ENCODE measurements around the gene DCAF15. TPM values are rescaled to one million over a fixed set of nuclear protein-coding genes. Genes with fewer than 3 reads are reported as not detected.

Gene DCAF15
- total and polyA plus RNA-seq, 2 donors (not counting 3 experiments of a cell fraction or from before 2014, with no cell fraction given) = 41.9 to 42.4 TPM

GRCh38 chr19:13961826-13962698 lies 9.8 kb downstream of the DCAF15 start:
- no TSS peak for BruUV-seq (replicated peaks)
- CTCF ChIA-PET = interaction anchor here (1.2 to 2.4 kb wide), 4 partner anchors 9 to 110 kb away, joined by 3 to 13 read pairs (median 6); partner anchors contain the start of genes IL27RA and MISP3

More at GRCh38 chr19:13961826-13962698, 9.8 kb downstream of the DCAF15 start:
- no peaks in the 10 kb centered on the region for H3K79me2 ChIP-seq (ENCODE audit: control insufficient read depth, insufficient read depth, low read length)
- dilution Hi-C loops (cut with MboI; ENCODE audit: extremely low pct_ligation_motif_present, low sequenced_read_pairs) = no loop called here
- H3K4me2 ChIP-seq (ENCODE audit: insufficient read depth, low read length) = no peak overlapping the region
- no peak overlapping the region for H3K9ac ChIP-seq (replicated peaks; ENCODE audit: extremely low read depth, insufficient read depth, low read length)
- H2AFZ ChIP-seq (ENCODE audit: low read depth, low read length) = no peak overlapping the region
- no peak overlapping the region for H3K27ac ChIP-seq (ENCODE audit: insufficient read depth, low read depth, low read length)
- peaks cover 11 to 31% of the 10 kb centered on the region in 2 experiments for H3K36me3 ChIP-seq (ENCODE audit: control insufficient read depth in 2 of 2, extremely low read depth in 1 of 2, insufficient read depth in 2 of 2, low read length in 2 of 2)
- no peaks in the 10 kb centered on the region for H3K4me1 ChIP-seq (ENCODE audit: control insufficient read depth, extremely low read depth, insufficient read depth, low read length)
- intact Hi-C loops (cut with micrococcal nuclease) = no loop called here
- no peaks in the 10 kb centered on the region for H4K20me1 ChIP-seq (replicated peaks; ENCODE audit: control insufficient read depth, extremely low read depth, insufficient read depth, low read length)
- DNase-seq (ENCODE audit: low read depth, low spot score) (no peak), FAIRE-seq (no peak)
- no peaks in the 10 kb centered on the region for H3K9me3 ChIP-seq (replicated peaks; ENCODE audit: control insufficient read depth, insufficient read depth, low read length)
- no peaks in the 10 kb centered on the region for H3K27me3 ChIP-seq (ENCODE audit: control insufficient read depth in 2 of 2, insufficient read depth in 2 of 2, low read length in 2 of 2)
- TF ChIP-seq MYC (IDR thresholded peaks at IDR 0.05; ENCODE audit: low read depth, low read length) = no peak
- TF ChIP-seq POLR2A (IDR thresholded peaks at IDR 0.05; ENCODE audit: low read depth, low read length) = no peak
- no peak for TF ChIP-seq GATA2 (IDR thresholded peaks at IDR 0.05; ENCODE audit: insufficient read depth, insufficient read length, low read depth, low read length)
- no peak for TF ChIP-seq EZH2 (IDR thresholded peaks at IDR 0.05; ENCODE audit: borderline replicate concordance, low read depth, low read length, severe bottlenecking)
- no peak for TF ChIP-seq MAX (IDR thresholded peaks at IDR 0.05; ENCODE audit: insufficient read depth, insufficient read length)
- no peak for TF ChIP-seq POLR2AphosphoS5 (IDR thresholded peaks at IDR 0.05; ENCODE audit: insufficient read depth, low read depth, low read length)
- no peak for TF ChIP-seq JUN (IDR thresholded peaks at IDR 0.05; ENCODE audit: borderline replicate concordance, insufficient read depth, insufficient read length, low read depth)
- TF ChIP-seq FOS (IDR thresholded peaks at IDR 0.05; ENCODE audit: borderline replicate concordance, insufficient read depth, low read length) = no peak
- TF ChIP-seq CTCF (IDR thresholded peaks at IDR 0.05; ENCODE audit: extremely low read depth in 1 of 2, insufficient read depth in 1 of 2, low read depth in 1 of 2, low read length in 2 of 2) = no peak
- no peaks in the 10 kb centered on the region for H3K9me1 ChIP-seq (replicated peaks; ENCODE audit: control insufficient read depth, extremely low read depth, insufficient read depth, low read length)
- POLR2A ChIA-PET = interaction anchor here (0.7 kb wide), 1 partner anchor 44 kb away, joined by 13 read pairs; the partner anchor contains the start of gene RFX1
- H3K4me3 ChIP-seq (replicated peaks in 1 of 3; ENCODE audit: insufficient read depth in 1 of 3, low read depth in 1 of 3, low read length in 3 of 3) = no peak overlapping the region
